GM23338 (cell line): ENCODE measurements around the gene KCNE1. TPM values are rescaled to one million over a fixed set of nuclear protein-coding genes. Genes with fewer than 3 reads are reported as not detected.

Experiments used
- ATAC-seq: fragments of 200-7000 bp; cut with Tn5 transposase; 3 replicates; pipeline ENCODE4 v1.9.1; 2020
- DNase-seq: peaks from one replicate; pipeline ENCODE4 v3.0.0-alpha.2; 2015; ENCODE audit warnings: low spot score
- H2AFZ ChIP-seq: fragments of 200-600 bp; sonication (generic); 2 replicates; pipeline ENCODE4 v1.8.0; 2016; ENCODE audit warnings: antibody characterized with exemption, mild to moderate bottlenecking, moderate library complexity
- H3F3A ChIP-seq: fragments of 200-600 bp; sonication (generic); replicated peaks from 2 replicates; pipeline ENCODE4 v1.8.0; 2017; ENCODE audit warnings: antibody characterized with exemption, mixed run types, low read depth
- H3K27ac ChIP-seq: fragments of 200-600 bp; sonication (generic); 2 replicates; pipeline ENCODE4 v1.6.1; 2016; ENCODE audit warnings: low read depth
- H3K27me3 ChIP-seq: fragments of 200-600 bp; sonication (generic); 2 replicates; pipeline ENCODE4 v1.8.0; 2016; ENCODE audit warnings: mild to moderate bottlenecking, mixed run types, moderate library complexity; ENCODE audit not compliant: insufficient read depth
- H3K36me3 ChIP-seq: fragments of 200-600 bp; sonication (generic); 2 replicates; pipeline ENCODE4 v1.8.0; 2016; ENCODE audit warnings: mild to moderate bottlenecking; ENCODE audit not compliant: insufficient read depth
- H3K4me1 ChIP-seq: fragments of 200-600 bp; sonication (generic); 2 replicates; pipeline ENCODE4 v1.8.0; 2016; ENCODE audit warnings: mild to moderate bottlenecking, moderate library complexity; ENCODE audit not compliant: insufficient read depth
- H3K4me2 ChIP-seq: fragments of 200-600 bp; sonication (generic); 2 replicates; pipeline ENCODE4 v1.7.1; 2017; ENCODE audit warnings: mixed run types
- H3K4me3 ChIP-seq: fragments of 200-600 bp; sonication (generic); 2 replicates; pipeline ENCODE4 v1.6.1; 2016; ENCODE audit warnings: mixed run types
- H3K79me2 ChIP-seq: fragments of 200-600 bp; sonication (generic); replicated peaks from 2 replicates; pipeline ENCODE4 v1.8.0; 2017; ENCODE audit warnings: mild to moderate bottlenecking; ENCODE audit not compliant: insufficient read depth
- H3K9me2 ChIP-seq: fragments of 200-600 bp; sonication (generic); 2 replicates; pipeline ENCODE4 v1.8.0; 2017; ENCODE audit not compliant: insufficient read depth
- H4K20me1 ChIP-seq: fragments of 200-600 bp; sonication (generic); replicated peaks from 2 replicates; pipeline ENCODE4 v1.8.0; 2017; ENCODE audit warnings: mild to moderate bottlenecking; ENCODE audit not compliant: insufficient read depth
- H3K27ac Mint-ChIP-seq: 2 replicates; pipeline ENCODE4 v1.8.0; 2020; ENCODE audit warnings: inconsistent platforms, mild to moderate bottlenecking, moderate library complexity, mixed read lengths
- H3K27me3 Mint-ChIP-seq: 3 replicates; pipeline ENCODE4 v1.8.0; 2022; ENCODE audit warnings: low read depth, mild to moderate bottlenecking, moderate library complexity, mixed read lengths, inconsistent platforms; ENCODE audit not compliant: insufficient read depth, poor library complexity
- H3K36me3 Mint-ChIP-seq: 3 replicates; pipeline ENCODE4 v1.8.0; 2021; ENCODE audit warnings: low read depth, mild to moderate bottlenecking, inconsistent platforms, moderate library complexity, mixed read lengths
- H3K4me1 Mint-ChIP-seq: 3 replicates; pipeline ENCODE4 v1.8.0; 2020; ENCODE audit warnings: mild to moderate bottlenecking, inconsistent platforms, mixed read lengths
- H3K4me3 Mint-ChIP-seq: 3 replicates; pipeline ENCODE4 v1.8.0; 2021; ENCODE audit warnings: moderate library complexity, mild to moderate bottlenecking, inconsistent platforms, mixed read lengths
- H3K9me3 Mint-ChIP-seq: 3 replicates; pipeline ENCODE4 v1.8.0; 2020; ENCODE audit warnings: moderate library complexity, mild to moderate bottlenecking, inconsistent platforms, mixed read lengths
- CREB1 ChIP-seq: fragments of 250-450 bp; sonication (Bioruptor Pico); IDR thresholded peaks from 2 replicates; pipeline ENCODE4 v1.5.0; 2020; ENCODE audit warnings: low read depth, mild to moderate bottlenecking, moderate library complexity
- CTCF ChIP-seq, 2 experiments: fragments of 200-600 bp in 1 of 2; sonication (generic) in 1 of 2; conservative IDR thresholded peaks; 2 replicates each; pipeline versions ENCODE4 v1.5.1 to v1.6.1; 2016 to 2017; ENCODE audit warnings: antibody characterized with exemption in 2 of 2, low read depth in 2 of 2, mild to moderate bottlenecking in 2 of 2, moderate library complexity in 1 of 2
- ETS1 ChIP-seq: IDR thresholded peaks from 2 replicates; pipeline ENCODE4 v1.6.1; 2016; ENCODE audit warnings: antibody characterized with exemption
- EZH2phosphoT487 ChIP-seq: fragments of 200-600 bp; sonication (generic); IDR thresholded peaks from one replicate; pipeline ENCODE4 v1.8.1; 2018; ENCODE audit warnings: antibody characterized with exemption; ENCODE audit not compliant: unreplicated experiment
- JUNB ChIP-seq: IDR thresholded peaks from one replicate; pipeline ENCODE4 v1.6.1; 2016; ENCODE audit warnings: antibody characterized with exemption; ENCODE audit not compliant: unreplicated experiment
- NANOG ChIP-seq: IDR thresholded peaks from 2 replicates; pipeline ENCODE4 v1.6.1; 2016; ENCODE audit warnings: antibody characterized with exemption, borderline replicate concordance
- POLR2AphosphoS5 ChIP-seq: IDR thresholded peaks from 2 replicates; pipeline ENCODE4 v1.6.1; 2016; ENCODE audit warnings: antibody characterized with exemption, low read depth
- REST ChIP-seq: IDR thresholded peaks from one replicate; pipeline ENCODE4 v1.6.1; 2018; ENCODE audit warnings: antibody characterized with exemption; ENCODE audit not compliant: unreplicated experiment
- STAT1 ChIP-seq: IDR thresholded peaks from one replicate; pipeline ENCODE4 v1.6.1; 2016; ENCODE audit warnings: antibody characterized with exemption; ENCODE audit not compliant: unreplicated experiment
- ZNF462 ChIP-seq: fragments of 250-450 bp; sonication (Bioruptor Pico); IDR thresholded peaks from 2 replicates; pipeline ENCODE4 v1.5.0; 2020; ENCODE audit warnings: mild to moderate bottlenecking, moderate library complexity
- polyA plus RNA-seq: library from polyadenylated mRNA; unstranded; fragments of >200 nt; fragmentation: Nextera tagmentation; extraction: Ambion mirVana; gene quantifications from 2 replicates; pipeline ENCODE4 v1.2.1, GENCODE V29; 2016
- total RNA-seq: library from RNA; depleted of rRNA; stranded (reverse); fragments of >200 nt; shearing (Covaris generic); gene quantifications from 2 replicates; pipeline ENCODE4 v1.2.3, GENCODE V29; 2014

KCNE1 gene
- total and polyA plus RNA-seq, 2 experiments from 2014 or later, result 0.07 TPM; not detected in 1

- no peak for TF ChIP-seq ETS1
- TF ChIP-seq CTCF (conservative IDR thresholded peaks at IDR 0.05; ENCODE audit: low read depth in 2 of 2), result no peak
- TF ChIP-seq JUNB, result no peak
- no peak for TF ChIP-seq REST
Observed at GRCh38 chr21:34500191-34500590, 11.8 kb downstream of the KCNE1 start (continued).

- peaks cover 12% of the 10 kb centered on the region; the same call in 1 of the 2 replicates for H3K9me2 ChIP-seq
- Mint-ChIP-seq H3K36me3 (no peaks in the 10 kb centered on the region), H3K9me3 (peaks cover 20% of the 10 kb centered on the region; the same call in 2 of the 3 replicates), H3K27ac (no peak overlapping the region), H3K4me3 (no peak overlapping the region), H3K27me3 (peaks cover 3% of the 10 kb centered on the region), H3K4me1 (no peaks in the 10 kb centered on the region)
- H3K36me3 ChIP-seq, result no peaks in the 10 kb centered on the region
- H3K4me1 ChIP-seq, result no peaks in the 10 kb centered on the region
- H3F3A ChIP-seq, result no peaks in the 10 kb centered on the region
- H3K4me3 ChIP-seq, result no peak overlapping the region
- H3K27me3 ChIP-seq, result no peaks in the 10 kb centered on the region
- ATAC-seq (no peak), DNase-seq (no peak)
- no peak overlapping the region for H3K27ac ChIP-seq
- H3K4me2 ChIP-seq, result no peak overlapping the region
- no peak overlapping the region for H2AFZ ChIP-seq
- H3K79me2 ChIP-seq, result no peaks in the 10 kb centered on the region
- no peaks in the 10 kb centered on the region for H4K20me1 ChIP-seq
- TF ChIP-seq POLR2AphosphoS5 (no peak), STAT1 (no peak), ETS1 (no peak), JUNB (no peak), ZNF462 (CRISPR knock-in tag) (no peak), EZH2phosphoT487 (no peak), NANOG (no peak), CREB1 (CRISPR knock-in tag) (no peak)
Observed at GRCh38 chr21:34499116-34499515, 12.9 kb downstream of the KCNE1 start.
